Activated B cell treated with CpG ODN at 0.5 μM for 24 hours (primary cell): ENCODE results near the gene TMSB4X. TPM values are rescaled to one million over a fixed set of nuclear protein-coding genes. Genes with fewer than 3 reads are reported as not detected.

ENCODE experiments used
- ATAC-seq: fragments of 200-7000 bp; cut with Tn5 transposase; one replicate; pipeline ENCODE4 v1.10.0; 2021; ENCODE audit warnings: low read depth, mild to moderate bottlenecking, moderate library complexity
- CTCF ChIA-PET: fragments of 350-600 bp; sonication (Branson Sonifier 250); formaldehyde crosslinking; loops from one replicate; lab custom pipeline; 2021; ENCODE audit warnings: antibody characterized with exemption; lab: Charles Lee
- POLR2A ChIA-PET: fragments of 350-600 bp; sonication (Branson Sonifier 250); formaldehyde crosslinking; loops from one replicate; lab custom pipeline; 2021; ENCODE audit warnings: antibody characterized with exemption; lab: Charles Lee
- DNase-seq: peaks from one replicate; pipeline ENCODE4 v3.0.0; 2022
- H3K27ac Mint-ChIP-seq: one replicate; pipeline ENCODE4 v1.8.0; 2020; ENCODE audit warnings: mixed read lengths
- H3K27me3 Mint-ChIP-seq: one replicate; pipeline ENCODE4 v1.8.0; 2021; ENCODE audit warnings: mixed read lengths
- H3K36me3 Mint-ChIP-seq: one replicate; pipeline ENCODE4 v1.8.0; 2021; ENCODE audit warnings: low read depth, mixed read lengths
- H3K4me1 Mint-ChIP-seq: one replicate; pipeline ENCODE4 v1.8.0; 2021; ENCODE audit warnings: mixed read lengths
- H3K4me3 Mint-ChIP-seq: one replicate; pipeline ENCODE4 v1.8.0; 2020; ENCODE audit warnings: mild to moderate bottlenecking, mixed read lengths
- H3K9me3 Mint-ChIP-seq: one replicate; pipeline ENCODE4 v1.8.0; 2020; ENCODE audit warnings: mixed read lengths
- CTCF ChIP-seq: fragments of 200-600 bp; IDR thresholded peaks from one replicate; pipeline ENCODE4 v1.8.0; 2022; ENCODE audit warnings: antibody characterized with exemption, mild to moderate bottlenecking
- intact Hi-C: fragments of 100-400 bp; cut with micrococcal nuclease; formaldehyde crosslinking; loops from one replicate; pipeline ENCODE4 v1.15.1; 2024
- total RNA-seq: library from RNA; stranded (reverse); gene quantifications from 2 replicates; pipeline ENCODE4 v1.2.3, GENCODE V29; 2022

The TMSB4X gene
- total RNA-seq, 1 donor from 2014 or later = 5,922 TPM

- ChIA-PET POLR2A (interaction anchor here (1.1 to 30.2 kb wide), 10 partner anchors 21 to 486 kb away, joined by 4 to 836 read pairs (median 19); partner anchors contain the start of gene TMSB4X), CTCF (interaction anchor here (1.0 to 4.3 kb wide), 4 partner anchors 51 to 90 kb away, joined by 3 to 29 read pairs (median 11); no protein-coding TSS in a partner anchor)
- H3K36me3 Mint-ChIP-seq = no peaks in the 10 kb centered on the region
- intact Hi-C loops = loop anchor here (2.0 kb wide), 1 partner anchor 49 kb away; no protein-coding TSS in a partner anchor
- peaks cover 82% of the 10 kb centered on the region for H3K4me1 Mint-ChIP-seq
- DNase-seq = no peak
- H3K4me3 Mint-ChIP-seq = no peak overlapping the region
- H3K27me3 Mint-ChIP-seq = no peaks in the 10 kb centered on the region
- TF ChIP-seq CTCF = no peak
- no peak for ATAC-seq
- H3K9me3 Mint-ChIP-seq = no peaks in the 10 kb centered on the region
- H3K27ac Mint-ChIP-seq = peak overlapping the region; percentile 92
Observed at GRCh38 chrX:13001961-13002671, 27.2 kb downstream of the TMSB4X start.

GRCh38 chrX:13005661-13006473, 31.0 kb downstream of the TMSB4X start:
- intact Hi-C loops = loop anchor here (1.0 kb wide), 3 partner anchors 7 to 85 kb away; no protein-coding TSS in a partner anchor
- TF ChIP-seq CTCF = no peak
- H3K27me3 Mint-ChIP-seq = no peaks in the 10 kb centered on the region
- H3K27ac Mint-ChIP-seq = peak overlapping the region; percentile 97
- CTCF ChIA-PET = interaction anchor here (0.6 to 3.2 kb wide), 7 partner anchors 13 to 482 kb away, joined by 3 to 21 read pairs (median 4); partner anchors contain the start of gene TMSB4X
- peaks cover 80% of the 10 kb centered on the region for H3K4me1 Mint-ChIP-seq
- DNase-seq = no peak
- peak; percentile 61 for ATAC-seq
- H3K4me3 Mint-ChIP-seq = peak overlapping the region; percentile 84
- no peaks in the 10 kb centered on the region for H3K36me3 Mint-ChIP-seq
- no peaks in the 10 kb centered on the region for H3K9me3 Mint-ChIP-seq
- POLR2A ChIA-PET = interaction anchor here (0.6 to 30.2 kb wide), 19 partner anchors 8 to 1215 kb away, joined by 3 to 836 read pairs (median 5); partner anchors contain the start of gene TMSB4X

GRCh38 chrX:13007519-13008188, 32.7 kb downstream of the TMSB4X start:
- H3K27me3 Mint-ChIP-seq = no peaks in the 10 kb centered on the region
- intact Hi-C loops = no loop called here
- peak overlapping the region; percentile 57 for H3K4me3 Mint-ChIP-seq

GRCh38 chrX:13008189-13008533, 33.3 kb downstream of the TMSB4X start:
- ChIA-PET POLR2A (interaction anchor here (0.8 to 30.2 kb wide), 8 partner anchors 8 to 80 kb away, joined by 3 to 836 read pairs (median 6); partner anchors contain the start of gene TMSB4X), CTCF (interaction anchor here (0.8 to 3.2 kb wide), 2 partner anchors 74 to 83 kb away, joined by 3 to 21 read pairs; no protein-coding TSS in a partner anchor)
- H3K4me1 Mint-ChIP-seq = peaks cover 75% of the 10 kb centered on the region

More at GRCh38 chrX:13007519-13008188, 32.7 kb downstream of the TMSB4X start:
- Mint-ChIP-seq H3K9me3 (no peaks in the 10 kb centered on the region), H3K36me3 (no peaks in the 10 kb centered on the region), H3K4me1 (peaks cover 74% of the 10 kb centered on the region), H3K27ac (peak overlapping the region; percentile 81)
- POLR2A ChIA-PET = interaction anchor here (0.8 to 30.2 kb wide), 8 partner anchors 8 to 81 kb away, joined by 3 to 836 read pairs (median 6); partner anchors contain the start of gene TMSB4X
- TF ChIP-seq CTCF = no peak
- ATAC-seq (no peak), DNase-seq (no peak)
- CTCF ChIA-PET = interaction anchor here (0.8 to 3.2 kb wide), 2 partner anchors 75 to 84 kb away, joined by 3 to 21 read pairs; no protein-coding TSS in a partner anchor

More at GRCh38 chrX:13008189-13008533, 33.3 kb downstream of the TMSB4X start:
- no peak for TF ChIP-seq CTCF
- Mint-ChIP-seq H3K36me3 (no peaks in the 10 kb centered on the region), H3K4me3 (peak overlapping the region; percentile 57), H3K9me3 (no peaks in the 10 kb centered on the region), H3K27me3 (no peaks in the 10 kb centered on the region), H3K27ac (peak overlapping the region; percentile 81)
- DNase-seq (no peak), ATAC-seq (peak; percentile 56)
- intact Hi-C loops = no loop called here
